SKM-1 treated with dmso at 0.1 percent for 144 hours (cell line): Measurements from ENCODE around the gene NCOA7.
A peak's percentile ranks its signal among the peaks of the same experiment; 100 is the strongest.
"Not testable (repeated sequence)": the region's sequence is repeated elsewhere in the genome, so short reads cannot be mapped to it uniquely, and the experiment has no call there.

Experiments
- DNase-seq: peaks from one replicate; lab custom pipeline; 2025; ENCODE audit not compliant: unreplicated experiment; lab: John Stamatoyannopoulos, UW

NCOA7 gene

DNA sequence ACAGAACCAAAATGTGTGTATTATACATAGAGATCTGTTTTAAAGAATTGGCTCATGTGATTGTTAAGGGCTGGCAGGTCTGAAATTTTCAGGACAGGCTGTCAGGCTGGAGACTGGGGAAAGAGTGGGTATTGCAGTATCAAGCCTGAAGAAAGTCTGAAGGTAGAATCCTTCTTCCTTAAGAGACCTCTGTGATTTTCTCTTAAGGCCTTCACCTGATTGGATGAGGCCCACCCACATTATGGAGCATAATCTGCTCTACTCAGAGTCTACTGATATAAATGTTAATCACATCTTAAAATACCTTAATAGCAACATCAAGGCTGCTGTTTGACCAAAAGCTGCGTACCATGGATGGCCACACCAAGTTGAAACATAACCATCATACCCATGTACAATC, 122.4 kb downstream of the NCOA7 start:
- DNase-seq = no peak

- no peak for DNase-seq
These were observed 123.1 kb downstream of the NCOA7 start for GRCh38 chr6:125913864-125914351.

- no peak for DNase-seq
These were observed 127.5 kb downstream of the NCOA7 start for GRCh38 chr6:125918230-125918629.

DNA sequence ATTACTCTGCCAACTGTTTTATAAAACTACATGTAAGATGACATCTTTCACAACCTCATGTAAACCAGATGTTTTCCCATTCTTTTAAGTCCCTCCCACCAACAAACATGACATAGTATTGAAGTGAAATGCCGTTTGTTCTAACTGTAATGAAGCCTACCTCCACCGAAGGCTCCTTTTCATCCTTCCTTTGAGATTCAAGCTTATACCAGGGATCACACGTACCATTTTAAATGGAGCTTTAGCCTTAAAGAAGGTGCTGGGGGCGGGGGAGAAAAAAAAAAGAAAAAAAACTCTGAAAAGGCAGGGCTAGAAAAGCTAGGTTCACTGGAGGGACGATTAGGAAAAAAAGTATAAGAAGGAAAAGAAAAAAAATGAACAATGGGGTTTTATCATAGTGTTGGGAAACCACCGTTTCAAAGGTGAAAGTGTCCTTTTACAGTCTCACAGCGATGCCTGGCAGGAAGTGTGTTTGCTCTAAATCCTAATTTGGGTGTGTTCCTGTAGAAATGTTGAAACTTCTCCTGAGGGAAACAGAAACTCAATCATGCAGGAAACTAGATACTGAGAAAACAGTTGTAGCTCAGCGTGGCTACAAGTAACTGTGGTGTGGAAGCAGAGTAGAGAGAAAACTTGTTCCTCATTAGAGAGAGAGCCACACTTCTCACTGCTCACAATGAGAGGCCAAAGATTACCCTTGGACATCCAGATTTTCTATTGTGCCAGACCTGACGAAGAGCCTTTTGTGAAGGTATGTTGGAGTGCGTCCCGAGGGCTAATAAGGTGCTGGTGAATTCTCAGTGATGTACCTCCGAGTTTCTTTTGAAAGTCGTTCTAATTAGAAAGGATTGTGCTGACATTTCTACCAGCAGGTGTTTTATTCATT, 128.2 kb downstream of the NCOA7 start:
- DNase-seq = peak; percentile 77

DNA sequence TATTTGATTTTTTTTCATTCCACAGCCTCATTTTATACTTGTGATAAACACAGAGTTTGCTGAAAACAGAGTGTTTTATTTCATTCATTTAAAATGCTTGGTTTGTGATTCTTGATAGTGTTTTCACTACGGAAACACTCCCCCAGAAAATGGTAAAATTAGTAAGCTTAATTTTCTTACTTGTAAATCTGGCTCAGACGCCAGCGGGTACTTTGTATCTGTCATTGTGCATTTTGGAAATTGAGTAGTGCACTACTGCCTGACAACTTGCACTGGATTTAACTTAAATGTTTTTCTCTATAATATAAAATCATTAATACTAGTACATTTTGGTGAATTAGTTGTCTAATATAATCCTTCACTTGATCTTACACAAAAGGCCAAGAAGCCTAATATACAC, 128.9 kb downstream of the NCOA7 start:
- no peak for DNase-seq

- DNase-seq = no peak
These were observed 131.6 kb downstream of the NCOA7 start for GRCh38 chr6:125922322-125922860.

- DNase-seq = no peak
These were observed 132.7 kb downstream of the NCOA7 start for GRCh38 chr6:125923366-125923877.

DNA sequence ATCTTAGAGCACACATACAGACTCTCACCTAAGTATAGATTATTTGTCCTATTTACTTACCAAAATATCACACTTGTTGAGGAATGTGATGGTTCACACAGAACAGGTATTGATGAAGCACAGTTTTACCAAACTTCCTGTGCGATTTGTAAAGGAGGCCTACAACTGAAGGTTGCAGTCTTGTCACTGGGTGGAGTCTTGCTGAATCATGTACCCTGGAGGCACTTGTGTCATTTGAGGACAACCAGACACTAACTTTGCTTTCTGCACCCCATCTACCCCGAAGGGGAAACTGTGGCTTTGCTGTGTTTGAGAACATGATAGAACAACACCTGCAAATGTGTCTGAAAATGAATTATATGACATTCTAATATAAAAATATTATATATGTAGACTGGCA, 133.4 kb downstream of the NCOA7 start:
- DNase-seq = no peak

DNA sequence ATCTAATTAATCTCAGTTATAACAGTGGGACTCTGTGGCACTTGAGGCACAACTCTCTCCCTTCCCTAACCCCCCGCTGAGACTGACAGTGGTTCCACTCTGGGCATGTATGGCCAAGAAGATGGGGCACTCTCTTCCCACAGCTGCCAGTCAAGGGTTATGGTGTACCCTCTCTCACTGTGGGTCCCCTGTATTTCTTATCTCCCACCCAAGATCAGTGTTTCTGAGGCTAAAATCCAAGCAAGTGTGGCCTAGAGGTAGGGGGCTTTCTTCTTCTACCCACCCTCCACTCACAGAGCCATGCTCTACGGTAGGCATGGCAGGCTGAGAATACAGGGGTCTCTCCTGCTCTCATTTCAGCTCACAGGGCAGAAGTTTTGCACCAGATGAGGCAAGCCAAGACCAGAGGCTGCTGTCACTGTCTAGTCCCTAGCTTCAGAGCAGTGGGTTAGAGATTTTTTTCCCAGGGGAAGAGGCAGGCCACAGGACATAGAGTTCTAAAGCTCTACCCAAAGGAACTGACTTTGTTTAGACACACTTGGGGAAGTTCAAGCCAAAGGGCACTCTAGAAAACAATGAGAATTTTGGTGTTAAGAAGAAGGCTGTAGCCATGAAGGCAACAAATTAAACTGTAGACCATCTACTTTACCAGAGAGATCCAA, 134.1 kb downstream of the NCOA7 start:
- no peak for DNase-seq

DNA sequence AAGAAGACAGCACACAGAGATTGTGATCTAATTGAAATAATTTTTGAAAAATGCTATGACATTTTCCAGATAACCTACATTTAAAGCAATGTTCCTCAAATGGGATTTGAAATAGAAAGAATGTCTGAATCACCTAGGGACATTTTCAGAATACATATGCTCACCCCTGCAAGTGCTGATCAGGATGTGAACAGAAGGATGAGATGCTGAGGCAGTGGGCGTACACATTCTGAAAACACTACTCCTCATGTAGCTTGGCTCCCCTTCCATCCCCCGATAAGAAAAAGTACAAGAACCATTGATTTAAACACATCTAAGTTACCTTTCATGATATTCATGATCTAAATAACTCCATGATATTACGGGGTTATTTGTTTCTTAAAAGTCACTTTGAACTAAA, 136.0 kb downstream of the NCOA7 start:
- DNase-seq = no peak

DNA sequence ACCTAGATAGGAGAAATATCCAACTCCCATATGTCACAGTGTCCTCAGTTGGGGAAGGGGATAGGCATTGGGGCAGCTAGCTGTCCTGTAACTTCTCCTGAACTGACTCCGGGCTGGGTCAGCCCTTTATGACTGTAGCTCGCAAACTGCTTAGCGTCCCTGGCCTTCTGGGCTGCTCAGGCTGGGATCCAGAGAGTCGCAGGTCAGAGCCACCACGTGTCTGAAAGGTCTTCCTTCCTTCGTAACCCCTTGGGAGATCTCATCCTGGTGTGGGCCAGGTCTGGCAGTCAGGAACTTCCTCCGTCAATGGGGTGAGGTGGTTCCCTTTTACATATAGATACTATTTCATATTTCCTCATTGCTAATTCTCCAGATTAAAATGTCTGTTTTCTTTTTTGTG, 137.0 kb downstream of the NCOA7 start:
- DNase-seq = no peak

DNA sequence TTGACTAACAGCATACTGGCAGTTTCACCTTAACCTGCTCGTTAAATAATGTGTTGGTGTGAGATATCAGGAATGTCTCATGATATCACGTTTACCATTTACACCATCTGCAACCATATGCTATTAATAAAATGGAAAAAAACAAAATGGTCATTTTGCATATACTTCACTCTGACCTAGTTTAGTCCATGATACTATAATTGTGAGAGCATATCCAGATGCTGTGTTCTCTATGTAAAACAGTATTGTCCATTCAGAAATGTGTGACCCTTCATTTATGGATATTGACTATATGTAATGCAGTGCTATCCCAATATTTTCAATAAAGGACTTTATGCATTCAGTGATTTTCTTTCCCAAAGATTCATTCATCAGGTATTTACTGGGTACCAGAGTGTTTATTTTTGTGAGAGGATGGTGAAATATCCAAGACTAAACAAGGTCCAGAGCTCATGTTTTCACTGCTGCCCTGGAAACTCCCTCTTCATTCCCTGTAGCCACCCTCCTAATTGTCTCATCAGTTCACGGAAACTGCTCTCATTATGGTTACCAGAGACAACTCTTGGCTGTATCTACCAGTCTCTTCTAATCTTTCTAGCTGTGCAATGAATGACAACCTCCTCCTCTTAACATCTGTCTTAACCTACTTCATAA, 140.1 kb downstream of the NCOA7 start:
- no peak for DNase-seq

GRCh38 chr6:125931733-125932450, 141.1 kb downstream of the NCOA7 start:
- DNase-seq = no peak

GRCh38 chr6:125932451-125932795, 141.7 kb downstream of the NCOA7 start:
- DNase-seq = no peak

DNA sequence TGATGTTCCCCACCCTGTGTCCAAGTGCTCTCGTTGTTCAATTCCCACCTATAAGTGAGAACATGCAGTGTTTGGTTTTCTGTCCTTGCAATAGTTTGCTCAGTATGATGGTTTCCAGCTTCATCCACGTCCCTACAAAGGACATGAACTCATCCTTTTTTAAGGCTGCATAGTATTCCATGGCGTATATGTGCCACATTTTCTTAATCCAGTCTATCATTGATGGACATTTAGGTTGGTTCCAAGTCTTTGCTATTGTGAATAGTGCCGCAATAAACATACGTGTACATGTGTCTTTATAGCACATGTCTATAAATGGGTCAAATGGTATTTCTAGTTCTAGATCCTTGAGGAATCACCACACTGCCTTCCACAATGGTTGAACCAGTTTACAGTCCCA, 144.8 kb downstream of the NCOA7 start:
- DNase-seq = not testable (repeated sequence)

DNA sequence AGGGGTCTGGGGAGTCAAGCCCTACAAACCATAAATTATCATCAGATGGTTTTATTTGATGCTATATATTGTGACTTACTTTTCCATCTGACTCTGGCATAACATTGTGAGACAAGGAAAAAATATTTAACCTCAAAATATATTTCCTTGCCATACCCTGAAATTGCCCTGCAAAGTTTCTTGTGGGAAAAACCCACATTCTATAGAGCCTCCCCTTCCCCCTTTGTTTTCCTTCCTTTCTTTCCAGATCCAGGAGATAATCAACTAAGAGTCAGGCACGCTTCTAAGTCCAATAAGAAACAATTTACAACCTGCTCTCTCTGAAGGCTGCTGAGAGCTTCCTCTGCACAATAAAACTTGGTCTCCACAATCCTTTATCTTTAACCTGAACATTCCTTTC, 148.3 kb downstream of the NCOA7 start:
- DNase-seq = no peak

DNA sequence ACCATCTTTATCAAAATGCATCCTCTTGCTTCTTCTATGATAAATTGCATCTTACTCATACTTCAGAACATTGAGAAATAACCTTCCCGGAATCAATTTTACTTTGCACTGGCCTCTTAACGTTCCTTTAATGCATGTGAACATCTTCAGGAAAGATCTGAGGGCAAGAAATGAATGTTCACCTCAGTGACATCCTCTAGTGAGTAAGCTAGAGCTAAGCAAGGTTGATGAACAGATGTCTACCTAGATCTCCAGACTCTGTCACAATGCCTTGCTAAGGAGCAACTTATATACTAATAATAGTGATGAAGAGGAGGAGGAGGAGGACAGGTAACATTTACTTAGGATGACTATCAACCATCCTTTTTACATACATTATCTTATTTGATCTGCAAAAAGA, 149.0 kb downstream of the NCOA7 start:
- DNase-seq = no peak

GRCh38 chr6:125940247-125941041, 149.7 kb downstream of the NCOA7 start:
- DNase-seq = no peak

GRCh38 chr6:125942672-125943527, 152.1 kb downstream of the NCOA7 start:
- no peak for DNase-seq
